ENCODE data around the gene GABBR2. TPM values are rescaled to one million over a fixed set of nuclear protein-coding genes. Genes with fewer than 3 reads are reported as not detected.

The GABBR2 gene
- total RNA-seq, 1 donor from 2014 or later: 0.74 TPM

GRCh38 chr9:98570663-98571440 is 137.9 kb downstream of the GABBR2 start:
- Mint-ChIP-seq H3K9me3 (no peaks in the 10 kb centered on the region), H3K27ac (no peak overlapping the region), H3K4me1 (no peaks in the 10 kb centered on the region), H3K4me3 (no peak overlapping the region), H3K27me3 (ENCODE audit: low read depth) (peaks cover 11% of the 10 kb centered on the region), H3K36me3 (no peaks in the 10 kb centered on the region)
- TF ChIP-seq CTCF (IDR thresholded peaks at IDR 0.05; ENCODE audit: unreplicated experiment): no peak
- no peak for DNase-seq (ENCODE audit: low spot score in 2 of 2, unreplicated experiment in 2 of 2)

GRCh38 chr9:98570055-98570454 is 138.7 kb downstream of the GABBR2 start:
- Mint-ChIP-seq H3K27me3 (ENCODE audit: low read depth) (peaks cover 11% of the 10 kb centered on the region), H3K4me3 (no peak overlapping the region), H3K9me3 (no peaks in the 10 kb centered on the region), H3K27ac (no peak overlapping the region), H3K4me1 (no peaks in the 10 kb centered on the region), H3K36me3 (no peaks in the 10 kb centered on the region)
- no peak for TF ChIP-seq CTCF (IDR thresholded peaks at IDR 0.05; ENCODE audit: unreplicated experiment)
- no peak for DNase-seq (ENCODE audit: low spot score in 2 of 2, unreplicated experiment in 2 of 2)

GRCh38 chr9:98569491-98569890 is 139.2 kb downstream of the GABBR2 start:
- Mint-ChIP-seq H3K9me3 (no peaks in the 10 kb centered on the region), H3K27ac (no peak overlapping the region), H3K27me3 (ENCODE audit: low read depth) (peaks cover 11% of the 10 kb centered on the region), H3K36me3 (no peaks in the 10 kb centered on the region), H3K4me1 (no peaks in the 10 kb centered on the region), H3K4me3 (no peak overlapping the region)
- no peak for TF ChIP-seq CTCF (IDR thresholded peaks at IDR 0.05; ENCODE audit: unreplicated experiment)
- DNase-seq (ENCODE audit: low spot score in 2 of 2, unreplicated experiment in 2 of 2): no peak

GRCh38 chr9:98568909-98569469 is 139.7 kb downstream of the GABBR2 start:
- no peaks in the 10 kb centered on the region for H3K36me3 Mint-ChIP-seq
- peaks cover 9% of the 10 kb centered on the region for H3K27me3 Mint-ChIP-seq (ENCODE audit: low read depth)
- H3K4me1 Mint-ChIP-seq: no peaks in the 10 kb centered on the region
- no peak for DNase-seq (ENCODE audit: low spot score in 2 of 2, unreplicated experiment in 2 of 2)
- no peak overlapping the region for H3K27ac Mint-ChIP-seq
- TF ChIP-seq CTCF (IDR thresholded peaks at IDR 0.05; ENCODE audit: unreplicated experiment): no peak
- H3K4me3 Mint-ChIP-seq: no peak overlapping the region
- no peaks in the 10 kb centered on the region for H3K9me3 Mint-ChIP-seq

GRCh38 chr9:98568234-98568908 is 140.4 kb downstream of the GABBR2 start:
- no peak for TF ChIP-seq CTCF (IDR thresholded peaks at IDR 0.05; ENCODE audit: unreplicated experiment)
- H3K27ac Mint-ChIP-seq: no peak overlapping the region
- H3K27me3 Mint-ChIP-seq (ENCODE audit: low read depth): peaks cover 9% of the 10 kb centered on the region
- no peak overlapping the region for H3K4me3 Mint-ChIP-seq
- no peaks in the 10 kb centered on the region for H3K36me3 Mint-ChIP-seq
- no peaks in the 10 kb centered on the region for H3K4me1 Mint-ChIP-seq
- DNase-seq (ENCODE audit: low spot score in 2 of 2, unreplicated experiment in 2 of 2): no peak
- no peaks in the 10 kb centered on the region for H3K9me3 Mint-ChIP-seq

Data from mesothelial cell of epicardium (in vitro differentiated cells).